ENCODE results near the gene SEC16A.

SEC16A gene, protein sequence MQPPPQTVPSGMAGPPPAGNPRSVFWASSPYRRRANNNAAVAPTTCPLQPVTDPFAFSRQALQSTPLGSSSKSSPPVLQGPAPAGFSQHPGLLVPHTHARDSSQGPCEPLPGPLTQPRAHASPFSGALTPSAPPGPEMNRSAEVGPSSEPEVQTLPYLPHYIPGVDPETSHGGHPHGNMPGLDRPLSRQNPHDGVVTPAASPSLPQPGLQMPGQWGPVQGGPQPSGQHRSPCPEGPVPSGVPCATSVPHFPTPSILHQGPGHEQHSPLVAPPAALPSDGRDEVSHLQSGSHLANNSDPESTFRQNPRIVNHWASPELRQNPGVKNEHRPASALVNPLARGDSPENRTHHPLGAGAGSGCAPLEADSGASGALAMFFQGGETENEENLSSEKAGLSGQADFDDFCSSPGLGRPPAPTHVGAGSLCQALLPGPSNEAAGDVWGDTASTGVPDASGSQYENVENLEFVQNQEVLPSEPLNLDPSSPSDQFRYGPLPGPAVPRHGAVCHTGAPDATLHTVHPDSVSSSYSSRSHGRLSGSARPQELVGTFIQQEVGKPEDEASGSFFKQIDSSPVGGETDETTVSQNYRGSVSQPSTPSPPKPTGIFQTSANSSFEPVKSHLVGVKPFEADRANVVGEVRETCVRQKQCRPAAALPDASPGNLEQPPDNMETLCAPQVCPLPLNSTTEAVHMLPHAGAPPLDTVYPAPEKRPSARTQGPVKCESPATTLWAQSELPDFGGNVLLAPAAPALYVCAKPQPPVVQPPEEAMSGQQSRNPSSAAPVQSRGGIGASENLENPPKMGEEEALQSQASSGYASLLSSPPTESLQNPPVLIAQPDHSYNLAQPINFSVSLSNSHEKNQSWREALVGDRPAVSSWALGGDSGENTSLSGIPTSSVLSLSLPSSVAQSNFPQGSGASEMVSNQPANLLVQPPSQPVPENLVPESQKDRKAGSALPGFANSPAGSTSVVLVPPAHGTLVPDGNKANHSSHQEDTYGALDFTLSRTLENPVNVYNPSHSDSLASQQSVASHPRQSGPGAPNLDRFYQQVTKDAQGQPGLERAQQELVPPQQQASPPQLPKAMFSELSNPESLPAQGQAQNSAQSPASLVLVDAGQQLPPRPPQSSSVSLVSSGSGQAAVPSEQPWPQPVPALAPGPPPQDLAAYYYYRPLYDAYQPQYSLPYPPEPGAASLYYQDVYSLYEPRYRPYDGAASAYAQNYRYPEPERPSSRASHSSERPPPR (N-terminal part only)

DNA sequence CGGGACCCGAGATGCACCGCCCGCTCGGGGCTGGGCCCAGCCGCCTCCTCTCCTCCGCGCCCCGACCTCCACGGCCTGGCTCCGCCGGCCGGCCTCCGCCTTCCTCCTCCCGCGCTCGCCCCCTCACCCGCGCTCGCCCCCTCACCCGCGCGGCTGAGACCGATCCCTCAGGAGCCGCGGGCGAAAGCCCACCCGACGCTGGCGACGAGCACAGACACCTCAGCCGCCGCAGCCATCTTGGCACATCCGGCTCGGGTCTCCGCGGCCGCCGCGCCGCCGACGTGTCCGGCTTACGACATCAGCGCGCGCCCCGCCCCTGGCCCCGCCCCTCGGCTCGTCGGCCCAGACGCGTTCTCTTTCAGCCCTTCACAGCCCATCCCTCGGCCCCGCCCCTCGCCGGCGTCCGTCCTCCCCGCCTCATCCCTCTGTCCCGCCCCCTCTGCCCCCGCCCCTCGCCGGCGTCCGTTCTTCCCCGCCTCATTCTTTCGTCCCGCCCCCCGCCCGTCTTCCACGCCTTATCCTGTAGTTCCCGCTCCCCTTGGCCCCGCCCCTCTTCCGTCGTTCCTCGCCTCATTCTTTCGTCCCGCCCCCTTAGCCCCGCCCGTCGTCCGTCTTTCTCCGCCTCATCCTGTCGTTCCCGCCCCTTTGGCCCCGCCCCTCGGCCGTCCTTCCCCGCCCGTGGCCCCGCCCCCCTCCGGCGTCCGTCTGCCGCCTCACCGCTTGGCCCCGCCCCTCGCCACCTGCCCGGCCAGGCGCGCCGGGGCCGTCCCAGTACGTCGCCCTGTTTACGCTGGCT is at the start of gene SEC16A:
Gene SEC16A (minus strand): TSS at position 248 of the 796 bp plus-strand sequence. CDS start 5,425 bp downstream, outside the sequence.
- DNase-seq = peak; percentile 98 to 100

DNA sequence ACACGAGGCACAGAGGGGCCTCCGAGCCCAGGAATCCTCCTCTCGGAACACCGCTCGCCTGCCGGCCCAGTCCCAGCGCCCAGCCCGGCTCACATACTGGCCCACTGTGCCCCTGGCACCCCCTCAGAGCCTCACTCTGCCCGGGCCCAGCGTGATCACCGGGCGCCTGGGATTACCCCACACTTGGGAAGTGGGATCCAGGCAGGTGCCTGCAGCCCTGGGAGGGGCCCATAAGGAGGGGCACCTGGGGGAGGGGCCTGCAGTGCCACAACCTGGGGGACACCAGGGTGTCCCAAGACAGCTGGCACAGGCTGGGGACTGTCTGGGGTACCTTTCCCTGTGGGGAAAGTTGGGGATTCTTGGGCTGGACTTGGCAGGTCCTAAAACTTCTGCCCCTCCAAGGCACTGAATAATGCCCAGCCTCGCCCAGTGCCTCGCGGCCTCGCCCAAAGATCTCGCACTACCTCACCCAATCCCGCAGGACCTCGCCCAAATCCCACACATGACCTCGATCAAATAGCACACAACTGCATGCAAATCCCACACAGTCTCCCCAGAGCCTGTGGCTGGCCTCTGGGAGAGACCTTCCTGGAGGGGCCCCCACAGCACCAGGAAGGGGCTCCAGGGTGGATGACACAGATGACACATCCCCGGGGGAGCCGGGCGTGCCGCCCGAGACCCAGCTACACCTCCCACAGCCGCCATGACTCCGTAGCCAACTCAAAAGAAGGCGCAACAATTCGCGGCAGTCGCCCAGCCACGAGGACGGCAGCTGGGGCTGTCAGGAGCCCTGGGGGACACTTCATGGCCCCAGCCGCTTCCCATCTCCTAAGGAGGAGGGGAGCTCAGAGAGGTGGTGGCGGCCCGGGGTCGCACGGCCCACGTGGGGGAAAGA is 49.3 kb upstream of the SEC16A start:
- DNase-seq = peak in 1 of 2 experiments; percentile 20

DNA sequence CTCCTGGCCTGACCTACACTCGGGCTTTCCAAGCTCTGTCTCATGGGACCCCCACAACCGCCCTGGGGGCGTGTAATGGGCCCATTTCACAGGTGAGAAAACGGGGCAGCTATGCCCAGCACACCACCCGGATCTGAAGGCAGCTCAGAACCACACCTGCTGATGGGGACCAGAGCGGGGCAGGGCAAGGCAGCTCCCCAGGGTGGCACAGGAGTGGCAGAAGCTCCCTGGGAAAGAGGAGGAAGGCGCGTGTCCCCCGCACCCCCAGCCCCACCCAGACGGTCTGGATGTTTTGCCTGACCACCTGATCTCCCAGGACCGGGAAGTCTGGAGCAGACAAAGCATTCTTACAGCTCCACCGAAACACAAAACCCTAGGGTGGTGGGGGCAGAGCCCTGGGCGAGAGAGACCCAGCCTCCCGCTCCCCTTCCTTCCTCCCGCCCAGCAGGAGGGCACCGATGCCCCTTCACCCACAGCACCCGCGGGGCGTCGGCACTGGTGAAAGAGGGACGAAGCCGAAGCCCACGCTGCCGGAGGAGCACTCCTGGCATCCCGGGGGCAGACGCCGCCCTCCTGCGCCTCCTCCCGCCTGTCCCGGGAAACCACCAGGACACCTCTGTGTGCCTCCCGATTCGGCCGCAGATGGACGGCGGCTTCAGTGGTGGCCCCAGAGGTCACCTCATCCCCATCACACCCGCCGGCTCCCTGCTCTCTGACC is 48.5 kb upstream of the SEC16A start:
- DNase-seq = no peak

DNA sequence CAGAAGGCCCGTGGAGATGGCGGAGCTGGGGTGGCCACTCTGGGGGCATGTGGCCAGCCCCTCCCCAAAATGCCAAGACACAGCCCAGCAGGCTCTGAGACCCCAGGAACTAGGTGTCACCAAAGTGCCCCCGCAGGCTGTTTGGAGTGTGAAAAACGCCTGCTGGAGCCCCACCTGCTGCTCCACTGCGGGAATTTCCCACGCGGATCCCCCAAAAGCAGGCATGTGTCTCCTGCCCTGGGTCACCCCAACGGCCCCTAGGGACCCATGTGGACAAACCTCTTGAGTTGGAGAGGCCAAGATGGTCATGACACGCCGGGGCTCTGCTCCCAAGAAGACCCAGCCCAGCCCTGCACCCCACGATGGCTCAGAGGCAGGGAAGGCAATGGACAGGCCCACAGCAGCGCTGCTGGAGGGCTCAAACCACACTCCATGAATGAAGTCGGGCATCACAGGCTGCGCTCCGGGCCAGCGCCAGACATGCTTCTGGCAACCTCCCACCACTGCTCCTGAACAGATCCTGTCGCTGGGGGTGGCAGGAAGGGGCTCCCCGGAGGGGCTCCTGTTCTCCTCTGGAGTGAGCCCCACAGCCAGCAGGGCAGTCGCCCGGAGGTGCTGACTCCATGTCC is 47.7 kb upstream of the SEC16A start:
- no peak for DNase-seq

DNA sequence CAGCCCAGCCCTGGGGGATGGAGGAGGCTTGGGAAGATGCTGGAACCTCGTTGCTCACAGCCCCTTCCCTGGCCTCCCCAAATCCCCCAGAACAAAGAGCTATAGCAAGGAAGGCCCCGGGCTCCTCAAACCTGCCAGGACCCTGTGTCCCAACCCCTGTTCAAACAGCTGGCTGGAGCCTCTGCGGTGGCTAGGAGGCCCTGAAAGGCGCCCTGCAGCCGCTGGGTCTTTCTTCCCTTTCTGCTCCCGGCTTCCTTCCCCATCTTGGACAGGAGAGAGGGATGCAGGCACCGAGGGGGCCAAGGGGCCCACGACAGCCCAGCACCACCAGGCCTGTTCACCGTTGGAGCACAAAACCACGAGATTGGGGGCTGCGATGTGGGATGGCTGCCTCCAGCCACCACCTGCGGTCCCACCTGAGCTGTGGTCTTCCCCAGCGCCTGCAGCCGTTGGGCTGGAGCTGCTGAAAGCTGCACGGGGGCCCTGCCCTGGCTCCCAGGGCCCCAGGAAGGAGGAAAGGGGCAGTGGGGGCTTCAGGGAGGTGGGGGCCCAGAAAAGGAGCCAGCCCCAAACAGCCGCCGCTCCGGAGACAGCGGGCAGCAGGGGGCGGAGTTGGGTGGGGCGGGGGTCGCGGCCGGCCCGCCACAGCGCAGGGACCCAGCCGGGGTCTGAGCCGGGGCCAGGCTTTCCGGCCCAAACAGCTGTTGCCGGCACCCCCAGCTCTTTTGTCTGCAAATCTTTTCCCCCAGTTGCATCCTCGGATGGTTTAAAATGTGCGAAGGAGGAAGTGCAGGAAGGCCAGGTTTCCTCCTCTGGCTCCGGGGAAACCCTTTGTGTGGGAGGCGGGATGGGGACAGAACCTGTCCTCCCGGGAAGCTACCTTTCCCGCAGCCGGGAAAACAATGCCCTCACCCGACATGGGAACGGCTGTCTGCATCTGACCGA is 46.9 kb upstream of the SEC16A start:
- no peak for DNase-seq

DNA sequence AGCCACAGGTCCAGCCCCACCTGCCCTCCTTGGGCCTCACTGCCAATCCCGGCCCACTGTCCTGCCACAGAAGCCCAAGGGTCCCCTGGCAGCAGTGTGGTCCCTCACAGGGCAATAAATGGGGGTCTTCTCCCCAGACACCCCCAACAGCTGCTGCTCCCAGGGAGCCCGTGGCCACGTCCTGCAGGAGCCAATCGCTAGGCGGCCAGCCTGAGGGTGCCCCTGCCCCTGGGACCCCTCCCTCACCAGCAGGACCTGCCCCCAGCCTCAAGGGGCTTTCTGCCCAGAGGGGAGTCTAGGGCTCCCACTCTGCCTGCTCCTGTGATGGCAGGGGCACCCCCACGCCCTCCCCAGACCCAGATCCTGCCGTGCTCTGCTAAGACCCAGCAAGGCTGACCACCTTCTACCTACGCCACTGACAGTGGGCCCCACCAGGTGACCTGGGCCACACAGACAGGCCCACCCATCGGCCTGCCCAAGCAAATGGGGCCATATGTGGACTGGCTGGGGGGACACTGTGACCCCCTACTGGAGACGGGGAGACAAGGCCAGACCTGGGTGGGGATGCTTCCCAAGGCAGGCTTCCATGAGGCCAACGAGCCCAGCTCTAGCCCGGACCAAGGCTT is 46.0 kb upstream of the SEC16A start:
- DNase-seq = no peak

DNA sequence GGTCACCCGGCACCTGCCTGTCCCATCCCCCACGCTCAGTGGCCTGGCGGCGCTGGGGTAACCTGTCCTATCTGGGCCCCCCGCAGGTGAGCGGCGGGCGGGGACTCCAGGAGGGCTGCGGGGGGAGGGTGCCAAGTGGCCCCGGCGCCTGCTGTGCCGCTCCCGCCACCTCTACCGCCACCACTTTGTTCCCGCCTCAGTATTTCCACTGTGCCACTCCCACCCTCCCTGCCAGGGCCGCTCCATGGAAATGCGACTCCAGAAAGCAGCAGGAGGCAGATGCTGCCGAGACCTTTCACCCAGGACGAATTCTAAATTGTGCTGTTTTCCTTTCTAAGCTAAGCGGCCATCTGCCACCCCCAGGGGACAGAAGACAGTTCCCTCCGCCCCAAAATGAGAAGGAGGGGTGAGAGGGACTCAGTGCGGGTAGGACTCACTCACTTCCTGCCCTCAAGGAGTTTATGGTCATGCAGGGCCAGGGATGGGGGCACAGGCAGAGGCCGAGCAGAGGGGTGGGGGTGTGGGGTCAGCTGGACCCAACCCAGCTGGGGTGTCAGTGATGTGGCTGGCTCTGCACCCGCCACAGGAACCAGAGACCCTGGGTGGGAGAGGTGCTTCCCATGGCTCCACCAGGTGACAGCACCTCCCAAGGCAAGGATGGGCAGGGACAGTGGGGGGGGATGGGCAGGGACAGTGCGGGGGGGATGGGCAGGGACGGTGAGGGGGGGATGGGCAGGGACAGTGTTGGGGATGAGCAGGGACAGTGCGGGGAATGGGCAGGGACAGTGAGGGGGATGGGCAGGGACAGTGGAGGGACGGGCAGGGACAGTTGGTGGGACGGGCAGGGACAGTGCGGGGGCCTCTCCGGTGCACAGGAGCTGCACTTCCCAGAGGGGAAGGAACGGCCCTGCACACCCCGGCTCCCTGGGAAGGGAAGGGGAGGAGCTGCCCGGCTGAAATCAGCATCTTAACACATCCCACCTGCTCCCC is 45.2 kb upstream of the SEC16A start:
- DNase-seq = no peak

DNA sequence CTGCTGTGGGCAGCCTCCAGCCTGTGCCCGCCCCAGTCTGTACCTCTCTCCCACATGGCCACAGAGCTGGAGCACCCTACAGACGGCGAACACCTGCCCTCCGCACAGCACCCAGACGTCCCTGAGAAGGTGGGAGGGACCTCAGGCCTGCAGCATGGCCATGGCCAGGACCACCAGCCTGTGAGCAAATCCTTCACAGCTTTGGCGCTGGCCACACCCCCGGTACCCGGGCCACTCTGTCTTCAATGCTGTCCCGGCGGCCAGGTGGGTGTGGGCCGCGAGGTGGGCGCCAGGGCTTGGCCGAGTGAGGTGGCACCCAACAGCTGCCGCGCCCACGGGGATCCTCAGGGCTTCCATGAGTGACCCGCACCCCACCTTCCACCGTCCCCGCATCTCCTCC is 44.3 kb upstream of the SEC16A start:
- DNase-seq = no peak

DNA sequence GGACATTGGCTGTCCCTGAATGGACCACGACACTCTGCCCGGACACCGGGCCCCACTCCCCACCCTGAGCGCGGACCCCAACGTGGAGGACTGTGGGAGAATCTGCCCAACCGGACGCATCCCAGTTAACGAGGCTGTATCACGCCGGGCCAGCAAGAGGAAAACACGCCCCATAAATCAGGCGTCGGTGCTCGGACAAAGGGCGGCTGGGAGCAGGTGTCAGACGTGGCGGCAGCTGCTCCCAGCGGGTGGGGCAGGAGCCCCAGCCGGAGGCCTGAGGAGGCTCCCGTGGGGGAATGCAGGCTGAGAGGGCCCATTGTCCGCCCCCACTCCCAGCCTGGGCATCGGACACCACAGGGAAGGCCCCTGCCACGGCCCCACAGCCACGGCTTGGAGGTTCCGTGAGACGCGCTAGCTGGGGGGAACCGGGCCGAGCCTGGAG is 43.8 kb upstream of the SEC16A start:
- DNase-seq = no peak

DNA sequence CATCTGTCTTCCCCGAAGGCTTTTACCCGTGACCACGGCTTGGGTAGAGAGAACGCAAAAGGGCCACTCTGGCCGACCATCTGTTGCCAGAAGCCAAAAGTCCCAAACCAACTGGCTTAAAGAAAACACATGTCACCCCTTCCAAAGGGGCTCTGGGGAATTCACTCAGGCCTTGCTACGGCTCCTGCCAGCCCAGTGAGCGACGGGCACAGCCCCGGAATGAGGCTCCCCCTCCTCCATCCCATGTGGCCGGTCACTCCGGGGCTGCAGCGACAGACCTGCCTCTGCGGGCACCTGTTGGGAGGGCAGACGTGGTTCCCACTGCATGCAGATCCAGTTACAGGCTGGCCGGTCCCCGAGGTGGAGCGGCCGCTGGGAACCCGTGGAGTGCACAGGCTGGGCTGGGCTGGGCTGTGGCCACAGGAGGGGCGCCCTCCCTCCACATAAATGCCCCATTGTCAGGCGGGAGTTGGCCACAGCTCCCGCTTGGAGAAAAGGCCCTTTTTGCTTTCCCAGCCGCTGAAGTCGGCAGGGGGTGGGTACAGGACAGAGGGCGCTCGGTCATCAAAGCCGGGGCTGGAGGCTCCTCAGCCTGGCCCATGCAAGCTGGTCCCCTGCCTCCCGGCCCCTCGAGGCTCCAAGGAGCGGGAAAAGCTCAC is 43.1 kb upstream of the SEC16A start:
- no peak for DNase-seq

DNA sequence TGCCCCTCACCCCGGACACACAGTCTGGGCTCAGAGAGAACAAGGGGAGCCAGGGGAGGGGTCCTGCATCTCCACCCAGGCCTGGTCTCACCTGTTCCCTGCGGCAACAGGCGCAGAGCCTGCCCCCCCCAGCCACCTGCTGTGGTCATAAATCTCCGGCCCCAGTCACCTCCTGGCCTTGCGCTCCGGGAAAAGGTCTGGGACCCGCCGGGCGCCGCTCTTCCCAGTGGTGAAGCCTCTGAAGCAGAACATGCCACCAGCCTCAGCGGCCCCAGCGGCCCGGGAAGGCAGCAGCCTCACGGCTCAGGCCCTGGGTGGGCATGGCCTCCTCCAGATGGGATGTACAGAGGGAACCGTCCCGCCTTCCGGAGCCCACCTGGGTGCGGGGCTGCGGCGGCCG is 42.4 kb upstream of the SEC16A start:
- DNase-seq = no peak

DNA sequence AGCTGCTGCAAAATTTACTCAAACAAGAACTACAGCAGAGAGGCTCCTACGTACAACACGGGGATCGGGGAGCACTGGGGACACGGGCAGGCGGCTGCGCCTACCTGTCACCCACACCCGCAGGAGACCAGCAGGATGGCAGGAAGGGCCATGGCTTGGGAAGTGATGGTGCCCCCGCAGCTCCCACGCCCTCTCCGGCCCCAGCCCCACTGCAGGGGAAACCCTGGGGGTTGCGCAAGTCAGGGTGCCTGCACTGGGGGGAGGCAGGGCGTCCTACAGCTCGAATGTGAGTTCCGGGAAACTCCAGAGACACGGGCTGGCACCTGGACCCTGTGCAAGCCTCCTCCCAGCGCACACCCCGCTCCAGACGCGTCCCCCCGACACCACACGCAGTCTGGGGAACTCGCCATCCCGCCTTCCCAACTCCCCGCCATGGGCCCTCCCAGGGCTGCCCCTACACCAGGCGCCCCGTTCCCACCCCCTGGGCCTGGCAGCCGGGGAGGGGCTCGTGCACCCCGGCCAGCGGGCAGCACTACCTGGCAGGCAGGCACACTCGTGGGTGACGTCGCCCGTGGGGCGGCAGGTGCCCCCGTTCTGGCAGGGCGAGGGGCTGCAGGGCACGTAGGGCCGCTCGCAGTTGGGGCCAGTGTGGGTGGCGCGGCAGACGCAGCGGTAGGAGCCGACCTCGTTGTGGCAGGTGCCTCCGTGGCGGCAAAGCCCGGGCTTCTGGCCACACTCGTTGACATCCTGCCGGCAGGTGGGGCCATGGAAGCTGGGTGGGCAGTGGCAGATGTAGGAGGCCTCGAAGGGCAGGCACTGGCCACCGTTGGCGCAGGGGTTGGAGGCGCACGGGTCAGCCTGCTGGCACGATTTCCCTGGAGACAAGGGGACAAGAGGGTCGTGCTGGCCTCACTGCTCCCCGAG is 39.7 kb upstream of the SEC16A start:
- no peak for DNase-seq

DNA sequence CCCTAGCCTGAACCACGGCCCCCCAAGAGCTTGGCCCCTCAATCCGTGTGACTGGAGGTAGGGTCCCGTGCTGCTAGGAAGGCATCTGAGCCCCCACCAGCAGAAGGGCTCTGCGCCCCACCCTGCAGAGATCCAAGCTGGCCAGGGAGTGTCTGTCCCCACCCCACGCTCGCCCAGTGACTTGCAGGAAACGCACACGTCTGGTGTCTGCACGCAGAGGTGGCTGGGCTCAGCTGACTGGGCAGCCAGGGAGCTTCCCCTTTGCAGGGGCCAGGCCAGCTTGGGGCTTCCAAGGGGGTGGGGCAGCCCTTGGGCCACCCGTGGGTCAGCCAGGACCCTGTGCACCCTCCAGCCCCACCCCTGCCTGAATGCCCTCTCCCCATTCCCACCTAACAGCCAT is 38.7 kb upstream of the SEC16A start:
- DNase-seq = no peak

DNA sequence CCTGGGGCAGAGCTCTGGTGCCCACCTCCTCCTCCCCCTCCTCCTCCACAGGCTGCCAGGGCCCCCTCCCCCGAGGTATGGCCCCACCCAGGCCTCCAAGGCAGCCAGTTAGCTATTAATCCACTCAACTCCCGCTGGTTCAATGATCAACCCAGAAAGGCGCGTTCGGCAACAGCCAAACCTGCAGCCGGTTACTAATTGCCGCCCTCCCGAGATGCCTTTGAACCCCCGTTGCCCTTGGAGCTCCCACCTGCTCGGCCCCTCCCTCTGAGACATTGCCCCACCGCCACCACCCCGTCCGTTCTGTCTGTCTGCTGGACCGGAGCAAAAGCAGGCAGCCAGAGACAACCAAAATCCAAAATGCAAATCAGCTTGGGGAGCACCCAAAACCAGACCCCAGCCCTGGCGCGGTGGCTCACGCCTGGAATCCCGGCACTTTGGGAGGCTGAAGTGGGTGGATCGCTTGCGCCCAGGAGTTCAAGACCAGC is 37.3 kb upstream of the SEC16A start:
- DNase-seq = no peak

All from stimulated activated CD4-positive, alpha-beta T cell treated with anti-CD3 and anti-CD28 coated beads, Interleukin-4, amount 100 ng/mL, for 4 hours (primary cell).